NCI-H2196 treated with DMSO at 0.1 percent for 48 hours (cell line): ENCODE data around the gene N4BP2L2.

Experiments used
- DNase-seq: peaks from one replicate; lab custom pipeline; 2025; ENCODE audit not compliant: unreplicated experiment; lab: John Stamatoyannopoulos, UW

N4BP2L2 gene

GRCh38 chr13:32535115-32535514, 3.5 kb downstream of the N4BP2L2 start:
- DNase-seq, result no peak

DNA sequence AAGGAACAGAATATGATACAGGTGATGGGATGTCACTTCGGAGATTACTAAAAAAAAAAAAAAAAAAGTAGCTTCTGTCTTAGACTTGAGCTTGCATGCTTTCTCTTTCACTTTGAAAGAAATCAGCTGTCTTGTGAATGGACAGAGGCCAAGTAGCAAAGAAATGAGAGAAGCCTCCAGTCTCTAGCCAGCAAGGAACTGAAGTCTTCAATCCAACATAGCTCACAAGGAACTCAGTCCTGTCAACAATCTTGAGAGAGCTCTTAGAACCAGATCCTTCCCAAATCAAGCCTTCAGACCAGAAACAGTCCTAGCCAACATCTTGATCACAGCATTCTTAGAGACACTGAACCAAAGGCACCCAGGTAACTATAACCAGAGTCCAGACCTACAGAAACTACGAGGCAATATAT, 7.7 kb downstream of the N4BP2L2 start:
- DNase-seq, result no peak

DNA sequence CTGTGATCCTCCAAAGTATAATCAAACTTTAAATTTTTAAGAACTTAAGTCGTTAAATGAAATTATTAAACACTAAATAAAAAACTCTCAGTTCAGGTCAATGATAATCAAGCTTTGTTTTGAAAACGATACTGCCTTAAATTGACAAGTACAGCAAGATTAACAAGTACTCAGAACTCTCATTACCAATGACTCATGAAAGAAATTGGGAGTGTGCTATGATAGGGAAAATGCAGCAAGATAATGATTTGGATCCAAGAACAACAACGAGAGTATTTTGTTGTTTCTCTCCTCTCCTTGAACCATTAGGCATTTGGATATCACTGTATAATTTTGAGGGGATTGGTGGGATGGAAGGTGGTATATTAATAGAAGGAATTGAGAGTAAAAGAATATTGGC, 10.2 kb downstream of the N4BP2L2 start:
- DNase-seq, result no peak

DNA sequence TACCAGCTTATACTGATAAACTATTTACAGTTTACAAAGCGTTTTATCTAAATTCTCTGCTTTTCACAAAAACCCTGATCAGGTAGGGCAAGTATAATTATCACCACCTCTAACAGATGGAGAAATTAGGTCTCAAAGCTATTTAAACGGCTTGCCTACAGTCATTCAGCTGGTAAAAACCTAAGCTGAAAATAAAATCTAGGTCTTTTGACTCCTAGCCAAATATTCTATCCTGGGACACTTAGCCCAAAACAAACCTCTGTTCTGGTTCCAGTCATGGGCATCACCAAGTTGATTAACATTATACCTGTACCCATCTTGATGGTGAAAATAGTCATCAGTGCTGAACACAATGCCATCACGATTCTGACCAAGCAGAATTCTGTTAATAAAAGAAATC, 11.4 kb downstream of the N4BP2L2 start:
- no peak for DNase-seq

DNA sequence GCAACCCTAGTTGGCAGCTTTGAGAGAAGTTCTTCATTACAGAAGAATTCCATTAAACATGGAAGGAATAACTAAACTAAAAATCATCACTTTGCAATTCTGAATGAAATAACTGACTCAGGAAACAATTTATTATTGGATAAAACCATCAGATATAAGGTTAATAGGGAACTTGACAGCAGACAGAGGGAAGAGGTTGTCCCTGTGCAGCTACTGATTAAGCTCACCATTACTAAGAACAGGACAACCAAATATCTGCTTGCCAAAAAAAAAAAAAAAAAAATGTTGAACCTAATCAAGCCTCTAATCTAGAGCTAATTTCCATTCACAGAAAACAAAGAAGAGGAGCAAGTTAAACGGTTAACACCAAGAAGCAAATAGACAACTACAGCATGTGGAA, 12.8 kb downstream of the N4BP2L2 start:
- DNase-seq, result no peak

- DNase-seq, result no peak
These were observed 23.3 kb downstream of the N4BP2L2 start for GRCh38 chr13:32515246-32515645.

GRCh38 chr13:32511482-32511881, 27.1 kb downstream of the N4BP2L2 start:
- no peak for DNase-seq

DNA sequence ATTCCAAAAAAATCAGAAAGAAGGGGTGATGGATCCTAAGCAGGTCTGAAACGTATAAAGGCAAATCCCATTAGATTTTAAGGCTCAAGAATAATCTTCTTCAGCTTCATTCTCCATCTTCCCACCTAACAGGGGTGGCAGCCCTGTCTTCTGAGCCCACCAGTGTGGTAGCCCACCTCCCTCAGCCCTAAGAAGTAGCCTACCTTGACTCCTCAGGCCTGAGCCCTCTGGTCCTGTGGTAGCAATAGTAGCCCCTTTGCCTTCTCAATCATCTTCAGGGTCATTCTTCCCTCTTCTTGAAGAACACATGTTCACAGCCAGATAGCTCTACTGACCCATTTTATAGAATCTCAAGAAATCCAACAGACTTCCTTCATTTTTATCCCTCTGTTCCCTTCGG, 33.7 kb downstream of the N4BP2L2 start:
- DNase-seq, result no peak

DNA sequence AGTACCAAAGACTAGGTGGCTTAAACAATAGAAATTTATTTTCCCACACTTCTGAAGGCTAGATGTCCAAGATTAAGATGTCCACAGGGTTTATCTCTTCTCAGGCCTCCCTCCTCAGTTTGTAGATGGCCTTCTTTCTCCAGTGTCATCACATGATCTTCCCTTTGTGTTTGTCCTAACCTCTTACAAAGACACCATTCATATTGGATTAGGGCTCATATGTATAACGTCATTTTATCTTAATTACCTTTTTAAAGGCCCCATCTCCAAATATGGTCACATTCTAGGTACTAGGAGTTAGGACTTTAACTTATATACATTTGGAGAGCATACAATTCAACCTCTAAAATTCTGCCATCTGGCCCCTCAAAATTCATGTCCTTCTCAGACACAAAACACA, 34.3 kb downstream of the N4BP2L2 start:
- no peak for DNase-seq

GRCh38 chr13:32503727-32504126, 34.9 kb downstream of the N4BP2L2 start:
- DNase-seq, result no peak

DNA sequence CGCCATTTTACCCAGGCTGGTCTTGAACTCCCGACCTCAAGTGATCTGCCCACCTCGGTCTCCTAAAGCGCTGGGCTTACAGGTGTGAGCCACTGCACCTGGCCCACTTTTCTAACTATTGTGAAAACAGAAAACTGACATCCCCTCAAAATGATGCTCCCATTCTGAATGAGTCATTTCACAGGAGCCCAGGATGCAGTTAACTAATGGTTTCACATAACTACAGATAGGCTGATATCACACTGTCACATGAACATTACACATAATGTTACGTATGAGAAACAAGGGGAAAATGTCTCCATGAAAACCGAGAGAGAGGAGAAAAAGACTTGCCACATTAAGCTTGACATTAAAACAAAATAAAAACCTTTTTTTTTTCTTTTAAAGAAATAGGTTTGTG, 37.5 kb downstream of the N4BP2L2 start:
- no peak for DNase-seq

DNA sequence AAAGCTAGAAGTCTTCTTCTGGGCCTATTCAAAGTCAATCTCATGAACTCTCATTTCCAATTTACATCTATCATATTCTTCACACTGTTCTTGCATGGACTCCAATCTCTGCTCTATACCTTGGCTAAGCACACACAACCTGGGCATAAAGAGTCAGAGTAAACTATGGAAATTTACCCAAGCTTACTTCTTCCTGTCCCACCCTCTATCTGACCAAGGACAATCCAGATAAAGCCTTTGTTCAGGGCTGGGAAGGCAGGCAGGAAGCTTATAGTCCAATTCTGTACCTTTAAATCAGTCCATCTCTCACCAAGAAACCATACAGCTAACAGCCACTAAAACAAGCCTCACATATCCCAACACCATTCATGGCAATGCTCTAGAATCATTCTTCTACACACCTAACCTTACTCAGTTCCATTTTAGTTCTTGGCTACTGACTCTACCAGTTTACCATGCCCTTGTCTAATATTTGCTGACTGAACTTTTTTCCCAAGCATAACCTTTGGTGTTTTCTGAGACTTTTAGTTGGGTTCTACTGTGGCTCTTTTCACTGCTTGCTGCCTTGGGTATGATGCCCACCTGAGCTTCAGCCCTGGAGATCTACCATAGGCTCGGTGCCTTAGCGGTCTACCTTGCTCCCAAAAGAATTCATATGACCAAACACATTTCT, 38.9 kb downstream of the N4BP2L2 start:
- no peak for DNase-seq

DNA sequence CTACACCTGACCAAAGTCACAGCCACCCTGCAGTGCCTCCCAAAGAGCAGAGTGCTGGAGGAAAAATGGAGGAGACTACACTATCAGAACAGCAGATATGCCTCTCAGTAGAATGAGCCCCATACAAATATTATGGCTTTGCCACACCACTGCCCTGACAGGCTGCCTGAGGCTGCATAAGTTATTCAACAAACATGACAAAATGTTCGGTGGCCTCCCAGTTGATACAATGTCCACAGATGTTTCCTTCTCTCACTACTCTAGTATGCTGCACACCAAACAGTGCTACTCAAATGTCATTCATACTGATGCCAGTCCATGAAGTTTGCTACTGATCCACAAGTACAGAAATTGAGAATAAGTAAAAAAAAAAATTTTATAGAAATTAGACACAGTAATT, 41.0 kb downstream of the N4BP2L2 start:
- DNase-seq, result no peak

- DNase-seq, result no peak
These were observed 41.9 kb downstream of the N4BP2L2 start for GRCh38 chr13:32496599-32497160.

- no peak for DNase-seq
These were observed 42.8 kb downstream of the N4BP2L2 start for GRCh38 chr13:32495841-32496240.

- DNase-seq, result no peak
These were observed 43.2 kb downstream of the N4BP2L2 start for GRCh38 chr13:32495429-32495828.

DNA sequence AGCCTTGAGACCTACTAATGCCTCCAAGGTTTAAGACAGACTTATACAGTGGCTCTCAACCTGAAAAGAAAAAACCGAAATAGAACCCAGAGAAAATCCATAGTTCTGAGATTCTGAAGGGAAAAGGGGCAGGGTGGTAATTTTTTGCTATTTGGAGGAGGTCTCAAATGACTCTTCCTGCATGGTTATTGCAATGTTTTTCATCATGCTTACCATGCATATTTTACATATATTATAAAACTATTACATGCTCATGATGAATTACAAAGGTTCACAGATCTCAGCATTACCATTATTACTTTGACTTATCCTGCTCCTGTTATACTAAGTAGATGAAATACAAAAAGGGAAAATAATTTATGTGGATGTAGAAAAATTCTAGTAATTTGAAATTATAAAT, 47.6 kb downstream of the N4BP2L2 start:
- DNase-seq, result no peak

DNA sequence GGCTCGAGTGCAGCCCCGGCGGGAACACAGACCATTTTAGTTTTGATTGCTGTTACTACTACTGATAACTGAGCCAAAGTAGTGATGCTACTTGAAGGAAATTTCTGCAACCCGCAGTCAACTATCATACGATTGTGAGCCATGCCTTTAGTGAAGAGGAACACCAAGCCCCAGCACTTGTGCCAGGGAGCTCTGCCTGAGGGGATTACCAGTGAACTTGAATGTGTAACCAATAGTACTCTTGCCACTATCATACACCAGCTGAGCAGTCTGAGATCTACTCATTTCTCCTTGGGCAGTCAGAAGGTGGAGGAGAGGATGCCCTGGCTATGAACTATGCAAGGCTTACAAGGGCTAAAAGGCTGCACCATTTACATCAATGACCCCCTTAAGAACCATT, 61.7 kb downstream of the N4BP2L2 start:
- DNase-seq, result no peak

DNA sequence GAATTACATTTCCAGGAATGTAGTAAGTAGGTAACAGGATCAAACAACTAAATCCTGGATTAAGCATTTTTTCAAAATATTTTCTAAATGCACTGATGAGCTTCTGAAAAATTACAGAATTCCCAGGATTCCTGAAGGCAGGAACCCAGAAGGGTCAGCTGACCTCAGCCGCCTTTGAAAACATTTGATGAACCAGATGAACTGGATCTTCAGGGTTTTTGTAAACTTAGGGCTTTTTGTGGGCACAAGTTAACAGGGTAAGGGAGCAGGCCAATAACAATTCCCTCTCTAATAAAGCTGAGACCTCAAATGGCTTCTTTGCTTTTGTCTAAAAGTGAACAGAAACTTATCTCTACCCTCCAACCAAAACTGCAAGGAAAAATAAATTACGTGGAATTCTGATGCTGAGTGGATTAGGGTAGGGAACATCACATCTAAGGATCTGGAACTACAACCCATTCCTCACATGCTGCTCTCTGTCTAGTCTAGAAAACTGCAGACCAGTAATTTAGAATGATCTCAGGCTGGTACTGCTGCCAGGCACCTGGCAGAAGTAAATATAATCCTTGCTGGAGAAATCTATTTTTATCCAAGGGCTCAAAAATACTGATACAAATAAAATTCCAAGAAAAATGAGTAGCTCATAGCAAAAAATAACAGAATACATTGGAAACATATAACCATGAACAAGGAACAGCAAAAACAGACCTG, 62.4 kb downstream of the N4BP2L2 start:
- DNase-seq, result no peak

GRCh38 chr13:32474999-32475792, 63.4 kb downstream of the N4BP2L2 start:
- no peak for DNase-seq

DNA sequence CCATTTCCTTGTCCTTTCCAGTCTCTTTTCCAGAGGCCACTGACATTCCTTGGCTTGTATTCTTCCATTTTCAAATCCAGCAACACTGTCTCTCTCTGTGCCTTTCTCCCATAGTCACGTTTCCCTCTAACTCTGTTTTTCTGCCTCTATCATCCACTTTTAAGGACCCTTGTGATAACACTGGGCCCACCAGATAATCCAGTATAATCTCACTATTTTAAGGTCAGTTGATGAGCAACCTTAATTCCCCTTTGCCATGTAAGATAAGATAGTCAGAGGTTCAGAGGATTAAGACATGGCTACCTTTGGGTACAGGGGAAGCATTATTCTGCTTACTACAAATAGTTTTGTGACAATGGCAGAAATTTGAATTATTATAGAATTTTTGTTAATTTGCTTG, 64.9 kb downstream of the N4BP2L2 start:
- no peak for DNase-seq

DNA sequence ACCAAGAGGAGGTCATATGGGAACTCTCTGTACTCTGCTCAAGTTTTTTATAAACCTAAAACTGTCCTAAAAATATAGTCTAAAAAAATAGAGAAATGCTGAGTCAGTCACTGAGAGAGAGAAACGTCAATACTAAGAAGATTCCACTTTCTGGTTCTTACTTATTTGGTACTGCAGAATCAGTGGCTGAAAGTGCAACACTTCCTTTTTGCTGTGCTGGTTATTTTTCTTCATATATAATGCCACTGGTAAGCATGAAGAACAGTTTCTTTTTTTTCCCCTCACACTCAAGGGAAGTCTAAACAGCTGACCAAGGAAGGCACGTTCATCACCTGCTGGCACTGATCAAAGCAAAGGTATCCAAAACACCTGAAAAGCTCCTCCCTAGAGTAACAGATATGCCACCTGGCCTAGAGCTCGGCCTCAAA, 66.4 kb downstream of the N4BP2L2 start:
- no peak for DNase-seq
